AG04449 (cell line): ENCODE measurements around the gene GPR37L1.
"Not testable (repeated sequence)": the region's sequence is repeated elsewhere in the genome, so short reads cannot be mapped to it uniquely, and the experiment has no call there.

Experiments used
- CTCF ChIA-PET: fragments of 350-600 bp; formaldehyde crosslinking; extraction: SDS; loops from one replicate; lab custom pipeline; 2021; ENCODE audit warnings: antibody characterized with exemption; lab: Yijun Ruan, JAX
- POLR2A ChIA-PET: fragments of 400-600, 350-600 bp; formaldehyde crosslinking; extraction: SDS; loops from one replicate; lab custom pipeline; 2020; ENCODE audit warnings: antibody characterized with exemption, inconsistent platforms; lab: Yijun Ruan, JAX
- DNase-seq: peaks from one replicate; pipeline ENCODE4 v3.0.0-alpha.2; 2010; ENCODE audit warnings: low read depth, low spot score
- H3K4me3 ChIP-seq: 2 replicates; pipeline ENCODE4 v1.5.1; 2011; ENCODE audit warnings: low read depth, mild to moderate bottlenecking, control low read depth, low read length
- TF ChIP-seq, protein P1 (sequence below): IDR thresholded peaks from one replicate; pipeline ENCODE4 v1.5.1; 2011; ENCODE audit warnings: mild to moderate bottlenecking, moderate library complexity, low read length, control low read depth, inconsistent platforms; ENCODE audit not compliant: insufficient read depth; ENCODE audit errors: missing control alignments

GPR37L1 gene

DNA sequence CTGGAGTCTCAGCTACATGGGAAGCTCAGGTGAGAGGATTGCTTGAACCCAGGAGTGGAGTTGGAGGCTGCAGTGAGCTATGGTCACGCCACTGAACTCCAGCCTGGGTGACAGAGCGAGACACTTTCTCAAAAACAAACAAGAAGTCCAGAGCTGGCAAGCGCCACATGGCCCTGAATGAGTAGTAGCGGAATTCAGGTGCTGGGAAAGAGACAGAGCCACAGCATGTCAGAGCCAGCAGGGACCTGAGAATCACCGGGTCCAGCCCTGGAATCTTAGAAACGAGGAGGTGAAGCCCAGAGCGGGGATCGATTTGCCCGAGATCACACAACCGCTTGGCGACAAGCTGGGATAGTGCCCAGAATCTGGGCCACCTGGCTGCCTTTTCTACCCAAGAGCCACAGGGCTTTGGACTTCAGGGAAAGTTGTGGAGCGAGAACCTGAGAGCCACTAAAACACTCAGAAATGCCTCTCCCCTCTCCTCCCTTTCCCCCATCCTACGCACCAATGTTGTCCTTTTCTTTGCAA lies 12.0 kb downstream of the GPR37L1 start:
- ChIA-PET CTCF (interaction anchor here (0.7 to 9.9 kb wide), 23 partner anchors 8 to 308 kb away, joined by 3 to 179 read pairs (median 6); partner anchors contain the start of genes ARL8A, ELF3, GPR37L1 and RNPEP), POLR2A (interaction anchor here (1.3 kb wide), 1 partner anchor 9 kb away, joined by 3 read pairs; no protein-coding TSS in a partner anchor)
- no peak for DNase-seq
- TF ChIP-seq, protein P1, sequence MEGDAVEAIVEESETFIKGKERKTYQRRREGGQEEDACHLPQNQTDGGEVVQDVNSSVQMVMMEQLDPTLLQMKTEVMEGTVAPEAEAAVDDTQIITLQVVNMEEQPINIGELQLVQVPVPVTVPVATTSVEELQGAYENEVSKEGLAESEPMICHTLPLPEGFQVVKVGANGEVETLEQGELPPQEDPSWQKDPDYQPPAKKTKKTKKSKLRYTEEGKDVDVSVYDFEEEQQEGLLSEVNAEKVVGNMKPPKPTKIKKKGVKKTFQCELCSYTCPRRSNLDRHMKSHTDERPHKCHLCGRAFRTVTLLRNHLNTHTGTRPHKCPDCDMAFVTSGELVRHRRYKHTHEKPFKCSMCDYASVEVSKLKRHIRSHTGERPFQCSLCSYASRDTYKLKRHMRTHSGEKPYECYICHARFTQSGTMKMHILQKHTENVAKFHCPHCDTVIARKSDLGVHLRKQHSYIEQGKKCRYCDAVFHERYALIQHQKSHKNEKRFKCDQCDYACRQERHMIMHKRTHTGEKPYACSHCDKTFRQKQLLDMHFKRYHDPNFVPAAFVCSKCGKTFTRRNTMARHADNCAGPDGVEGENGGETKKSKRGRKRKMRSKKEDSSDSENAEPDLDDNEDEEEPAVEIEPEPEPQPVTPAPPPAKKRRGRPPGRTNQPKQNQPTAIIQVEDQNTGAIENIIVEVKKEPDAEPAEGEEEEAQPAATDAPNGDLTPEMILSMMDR, result no peak
- no peak overlapping the region for H3K4me3 ChIP-seq

DNA sequence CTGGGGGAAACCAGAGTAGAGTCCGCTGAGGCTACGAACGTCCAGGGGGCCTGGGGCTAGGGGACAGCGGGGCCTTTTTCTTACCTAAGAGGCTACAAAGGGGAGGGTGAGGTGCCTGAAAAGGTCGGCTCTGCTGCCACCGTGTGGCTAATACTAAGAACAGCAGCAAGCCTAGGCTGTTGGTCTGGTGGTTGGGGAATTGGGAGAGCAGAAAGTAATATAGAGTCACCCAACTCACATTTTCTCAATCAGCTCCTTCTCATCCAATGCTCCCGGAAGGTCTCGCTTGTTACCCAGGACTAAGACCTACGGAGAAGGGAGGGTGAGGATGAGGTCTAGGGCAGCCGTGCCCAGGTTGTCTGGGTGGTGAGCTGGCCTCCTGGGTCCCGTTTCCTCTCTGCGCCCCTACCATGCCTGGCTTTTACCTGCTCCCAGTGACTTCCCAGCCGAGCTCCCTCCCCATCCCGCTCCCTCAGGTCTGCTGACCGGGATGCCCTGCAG lies 12.6 kb downstream of the GPR37L1 start:
- ChIA-PET POLR2A (interaction anchor here (1.3 kb wide), 1 partner anchor 9 kb away, joined by 3 read pairs; no protein-coding TSS in a partner anchor), CTCF (interaction anchor here (0.8 to 9.9 kb wide), 25 partner anchors 8 to 361 kb away, joined by 3 to 179 read pairs (median 6); partner anchors contain the start of genes ARL8A, ELF3, GPR37L1 and PTPN7)
- TF ChIP-seq, protein P1, result peak; percentile 85
- H3K4me3 ChIP-seq, result no peak overlapping the region
- DNase-seq, result no peak

DNA sequence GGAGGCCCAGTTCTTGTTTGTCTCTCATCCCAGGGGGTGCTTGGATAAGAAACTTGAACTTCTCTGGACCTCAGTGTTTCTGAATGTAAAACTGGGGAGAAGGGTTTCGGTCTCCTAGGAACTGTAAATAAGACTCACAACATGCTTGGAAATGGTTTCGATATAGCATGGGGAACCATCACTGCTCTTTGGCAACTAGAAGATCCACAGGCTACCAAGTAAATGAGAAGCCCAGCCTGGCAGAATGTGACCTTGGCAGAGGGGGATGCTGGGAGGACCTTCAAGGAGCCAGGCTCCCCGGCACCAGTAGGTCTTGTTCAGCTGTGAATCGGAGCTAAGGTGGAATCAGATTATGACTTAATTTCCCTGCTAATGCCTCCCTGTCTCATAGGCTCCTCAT lies 18.1 kb downstream of the GPR37L1 start:
- ChIA-PET CTCF (interaction anchor here (1.1 to 2.1 kb wide), 3 partner anchors 9 to 19 kb away, joined by 3 to 7 read pairs (median 3); no protein-coding TSS in a partner anchor), POLR2A (no interaction called here)
- no peak overlapping the region for H3K4me3 ChIP-seq
- DNase-seq, result no peak
- TF ChIP-seq, protein P1, result no peak

DNA sequence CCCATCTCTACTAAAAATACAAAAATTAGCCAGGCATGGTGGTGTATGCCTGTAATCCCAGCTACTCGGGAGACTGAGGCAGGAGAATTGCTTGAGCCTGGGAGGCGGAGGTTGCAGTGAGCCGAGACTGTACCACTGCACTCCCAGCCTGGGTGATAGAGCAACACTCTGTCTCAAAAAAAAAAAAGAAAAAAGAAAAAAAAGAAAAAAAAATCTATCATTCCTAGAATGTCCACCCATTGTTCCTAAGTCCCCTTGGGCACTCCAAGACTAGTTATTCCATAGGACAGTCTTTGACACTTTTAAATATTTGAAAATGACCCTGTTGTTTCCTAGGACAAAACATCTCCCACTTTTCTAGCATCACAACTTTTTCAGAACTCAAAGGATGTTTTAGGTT lies 18.8 kb downstream of the GPR37L1 start:
- DNase-seq, POLR2A ChIA-PET, H3K4me3 ChIP-seq: not testable (repeated sequence)
- CTCF ChIA-PET, result interaction anchor here (1.2 to 2.2 kb wide), 3 partner anchors 9 to 20 kb away, joined by 3 to 13 read pairs (median 7); no protein-coding TSS in a partner anchor

DNA sequence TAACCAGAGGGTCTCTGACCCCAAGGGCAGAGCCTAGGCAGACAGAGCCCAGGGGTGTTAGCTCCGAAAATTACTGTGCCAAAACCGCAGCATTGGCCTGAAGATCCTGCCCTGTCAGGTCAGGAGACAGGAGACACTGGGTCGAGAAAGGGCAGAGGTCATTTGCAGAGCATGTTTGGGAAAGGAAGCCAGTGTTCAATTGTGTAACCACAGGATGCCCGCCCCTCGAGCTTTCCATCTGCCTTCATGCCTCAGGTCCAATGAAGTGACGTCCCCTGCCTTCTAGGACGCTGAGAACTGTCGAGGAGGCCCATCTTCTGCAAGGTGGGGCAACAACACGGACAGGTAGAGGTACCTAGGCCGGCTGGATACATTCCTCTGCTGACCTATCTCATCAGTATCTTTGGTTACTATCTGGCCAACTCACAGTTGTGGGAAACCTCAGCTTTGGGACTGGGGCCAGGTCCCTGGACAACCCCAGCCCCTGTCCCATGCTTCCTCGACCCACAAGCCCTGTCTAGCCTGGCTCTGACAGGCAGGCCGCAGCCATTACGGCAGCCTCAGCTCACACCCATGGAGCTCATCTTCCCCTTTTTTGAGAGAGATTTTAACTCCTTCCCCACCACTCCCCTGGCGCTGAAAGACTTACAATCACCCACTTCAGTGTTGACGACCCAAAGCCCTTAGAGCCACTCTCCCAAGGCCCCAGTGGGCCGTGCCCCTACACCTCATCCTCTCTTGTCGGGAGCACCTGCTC lies 20.5 kb downstream of the GPR37L1 start:
- no peak for DNase-seq
- peak overlapping the region; percentile 76 for H3K4me3 ChIP-seq
- ChIA-PET CTCF (interaction anchor here (0.8 to 3.1 kb wide), 8 partner anchors 8 to 265 kb away, joined by 3 to 16 read pairs (median 4); no protein-coding TSS in a partner anchor), POLR2A (interaction anchor here (1.2 kb wide), 1 partner anchor 8 kb away, joined by 3 read pairs; no protein-coding TSS in a partner anchor)
- TF ChIP-seq, protein P1, result no peak

DNA sequence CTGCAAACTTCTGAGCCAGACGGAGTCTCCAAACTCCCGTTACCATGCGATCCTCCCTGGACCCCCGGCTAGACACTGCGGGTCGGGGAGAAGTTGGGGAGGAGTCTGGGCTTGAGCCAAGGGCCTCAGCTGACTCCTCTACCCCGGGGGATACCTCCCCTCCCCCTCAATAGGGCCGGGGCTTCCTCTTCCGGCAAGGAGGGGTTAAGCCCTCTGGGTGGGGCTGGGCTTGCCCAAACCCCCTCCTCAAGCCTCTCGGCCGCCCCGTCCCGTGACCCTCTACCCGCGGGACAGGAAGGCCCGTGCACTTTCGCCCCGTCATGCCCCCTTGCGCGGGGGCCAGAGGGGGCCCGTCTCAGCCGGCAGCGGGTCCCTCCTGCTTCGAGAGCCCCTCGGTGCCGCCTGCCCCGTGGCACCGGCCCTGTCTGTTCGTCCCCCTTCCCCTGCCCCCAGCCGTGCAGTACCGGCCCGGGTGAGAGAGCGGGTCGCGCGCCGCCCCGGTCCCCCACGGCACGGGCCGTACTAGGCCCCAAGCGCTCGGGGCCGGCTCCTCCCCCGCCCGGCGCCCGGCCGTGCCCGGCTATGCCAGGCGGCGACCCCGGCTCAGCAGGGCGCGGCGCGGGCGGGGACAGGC lies 21.2 kb downstream of the GPR37L1 start:
- DNase-seq, result no peak
- ChIA-PET POLR2A (interaction anchor here (1.2 kb wide), 1 partner anchor 9 kb away, joined by 3 read pairs; no protein-coding TSS in a partner anchor), CTCF (interaction anchor here (0.8 to 3.1 kb wide), 7 partner anchors 8 to 266 kb away, joined by 3 to 16 read pairs (median 6); no protein-coding TSS in a partner anchor)

More for the DNA sequence above, 21.2 kb downstream of the GPR37L1 start:
- TF ChIP-seq, protein P1, result no peak
- H3K4me3 ChIP-seq, result peak overlapping the region; percentile 76
